ENCODE measurements around the gene NBL1. TPM values are rescaled to one million over a fixed set of nuclear protein-coding genes. Genes with fewer than 3 reads are reported as not detected.
A peak's percentile ranks its signal among the peaks of the same experiment; 100 is the strongest.

NBL1 gene
- polyA plus RNA-seq, 3 donors: 0.07 TPM; not detected in 2

GRCh38 chr1:19644681-19645410 lies 735 bp downstream of the NBL1 start:
- H3K36me3 ChIP-seq (replicated peaks in 1 of 2; ENCODE audit: control insufficient read depth in 1 of 2, insufficient read depth in 2 of 2, low read length in 2 of 2): no peaks in the 10 kb centered on the region
- H3K79me2 ChIP-seq (ENCODE audit: insufficient read depth, low read length): no peaks in the 10 kb centered on the region
- intact Hi-C loops (cut with micrococcal nuclease): no loop called here
- peak overlapping the region; percentile 46 for H3K9ac ChIP-seq (ENCODE audit: insufficient read depth, low read length, poor library complexity, severe bottlenecking)
- H3K4me3 ChIP-seq (replicated peaks in 1 of 3; ENCODE audit: low read depth in 2 of 3, low read length in 3 of 3): peak overlapping the region in 2 of 3 experiments; percentile 7 to 66
- TF ChIP-seq CTCF (IDR thresholded peaks at IDR 0.05): no peak
- Mint-ChIP-seq H3K36me3 (peaks cover 2 to 5% of the 10 kb centered on the region in 2 donors), H3K27ac (peak overlapping the region in 3 of 7 donors; percentile 19 to 73 (median 25)), H3K4me3 (peak overlapping the region; percentile 85 to 99), H3K4me1 (peaks cover 19% of the 10 kb centered on the region), H3K9me3 (peaks cover 0 to 23% (median 5%) of the 10 kb centered on the region in 7 donors), H3K27me3 (ENCODE audit: low read depth in 3 of 3) (peaks cover 62 to 85% (median 62%) of the 10 kb centered on the region in 3 donors)
- peaks cover 0 to 9% of the 10 kb centered on the region in 2 donors for H3K9me3 ChIP-seq (replicated peaks in 1 of 2; ENCODE audit: control insufficient read depth in 1 of 2, insufficient read depth in 1 of 2, low read length in 2 of 2)
- no peak overlapping the region for H3K27ac ChIP-seq (ENCODE audit: low read depth in 1 of 2, low read length in 2 of 2)
- WGBS (ENCODE audit: insufficient coverage): under 1% methylated on average over 70 of the region's 71 CpGs
- H3K4me1 ChIP-seq (ENCODE audit: control insufficient read depth in 1 of 2, insufficient read depth in 2 of 2, low read length in 2 of 2): peaks cover 6 to 14% of the 10 kb centered on the region in 2 donors
- no peaks in the 10 kb centered on the region for H4K20me1 ChIP-seq (ENCODE audit: insufficient read depth, low read length)
- H2AFZ ChIP-seq (ENCODE audit: insufficient read depth, low read depth, low read length, poor library complexity, severe bottlenecking): peak overlapping the region; percentile 67
- DNase-seq: no peak
- peaks cover 30 to 73% of the 10 kb centered on the region in 2 donors for H3K27me3 ChIP-seq (ENCODE audit: control insufficient read depth in 2 of 2, insufficient read depth in 2 of 2, low read length in 2 of 2)
- peak overlapping the region; percentile 76 for H3K4me2 ChIP-seq (replicated peaks; ENCODE audit: extremely low read depth, low read length, poor library complexity, severe bottlenecking)

DNA sequence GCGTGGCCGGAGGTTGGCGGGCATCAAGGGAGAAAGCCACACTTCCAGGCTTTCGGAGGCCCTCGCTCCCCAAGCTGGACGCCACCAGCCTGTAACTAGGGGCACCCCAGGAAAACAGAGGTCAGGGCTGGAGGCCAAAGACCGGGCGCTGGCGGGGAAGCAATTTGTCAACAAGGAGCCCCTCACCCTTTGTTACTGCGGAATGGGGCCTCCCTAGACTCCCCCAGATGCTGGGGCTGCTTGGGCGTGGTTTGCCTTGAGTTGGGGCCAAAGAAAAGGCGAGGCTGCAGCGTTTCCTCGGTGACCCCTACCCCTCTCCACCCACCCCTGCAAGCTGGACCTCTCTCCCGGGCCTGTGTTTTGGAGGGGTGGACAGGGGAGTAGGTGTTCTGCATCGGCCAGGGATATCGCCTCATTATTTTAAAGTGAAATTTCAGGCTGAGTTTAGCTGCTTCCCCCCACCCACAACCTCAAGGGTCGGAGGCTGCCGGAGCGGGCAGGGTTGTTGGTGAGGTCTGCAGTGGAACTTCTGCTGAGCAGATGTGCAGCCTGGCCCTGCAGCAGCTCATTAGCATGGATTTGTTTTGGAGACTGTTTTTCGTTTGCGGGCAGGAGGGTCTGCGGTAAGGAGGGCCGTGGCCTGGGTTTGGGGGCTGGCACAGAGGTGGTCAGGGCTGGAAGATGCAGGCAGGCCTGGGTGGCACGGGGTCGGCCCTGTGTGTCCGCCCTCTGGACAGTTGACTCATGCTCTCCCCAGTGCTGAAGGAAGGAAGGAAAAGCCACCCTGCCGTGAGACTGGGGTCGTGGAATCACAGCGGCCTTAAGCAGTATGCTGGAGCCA lies 1.5 kb downstream of the NBL1 start:
- no peaks in the 10 kb centered on the region for H3K36me3 ChIP-seq (replicated peaks in 1 of 2; ENCODE audit: control insufficient read depth in 1 of 2, insufficient read depth in 2 of 2, low read length in 2 of 2)
- Mint-ChIP-seq H3K27ac (no peak overlapping the region), H3K36me3 (peaks cover 2 to 5% of the 10 kb centered on the region in 2 donors), H3K4me1 (peaks cover 19% of the 10 kb centered on the region), H3K27me3 (ENCODE audit: low read depth in 3 of 3) (peaks cover 62 to 86% (median 62%) of the 10 kb centered on the region in 3 donors), H3K9me3 (peaks cover 0 to 23% (median 5%) of the 10 kb centered on the region in 7 donors), H3K4me3 (peak overlapping the region in 1 of 2 donors; percentile 99)
- no peaks in the 10 kb centered on the region for H3K79me2 ChIP-seq (ENCODE audit: insufficient read depth, low read length)
- no peak for DNase-seq
- peaks cover 0 to 9% of the 10 kb centered on the region in 2 donors for H3K9me3 ChIP-seq (replicated peaks in 1 of 2; ENCODE audit: control insufficient read depth in 1 of 2, insufficient read depth in 1 of 2, low read length in 2 of 2)
- H3K4me1 ChIP-seq (ENCODE audit: control insufficient read depth in 1 of 2, insufficient read depth in 2 of 2, low read length in 2 of 2): peaks cover 6 to 14% of the 10 kb centered on the region in 2 donors
- H3K9ac ChIP-seq (ENCODE audit: insufficient read depth, low read length, poor library complexity, severe bottlenecking): peak overlapping the region; percentile 46
- peak overlapping the region in 1 of 3 experiments; percentile 66 for H3K4me3 ChIP-seq (replicated peaks in 1 of 3; ENCODE audit: low read depth in 2 of 3, low read length in 3 of 3)
- H3K27ac ChIP-seq (ENCODE audit: low read depth in 1 of 2, low read length in 2 of 2): no peak overlapping the region
- H3K27me3 ChIP-seq (ENCODE audit: control insufficient read depth in 2 of 2, insufficient read depth in 2 of 2, low read length in 2 of 2): peaks cover 30 to 68% of the 10 kb centered on the region in 2 donors
- no peaks in the 10 kb centered on the region for H4K20me1 ChIP-seq (ENCODE audit: insufficient read depth, low read length)
- 30% methylated on average over 18 of the region's 30 CpGs for WGBS (ENCODE audit: insufficient coverage)
- H2AFZ ChIP-seq (ENCODE audit: insufficient read depth, low read depth, low read length, poor library complexity, severe bottlenecking): peak overlapping the region; percentile 67
- intact Hi-C loops (cut with micrococcal nuclease): no loop called here
- no peak for TF ChIP-seq CTCF (IDR thresholded peaks at IDR 0.05)
- peak overlapping the region; percentile 76 for H3K4me2 ChIP-seq (replicated peaks; ENCODE audit: extremely low read depth, low read length, poor library complexity, severe bottlenecking)
